ENCODE measurements around the gene METTL9.
"Not testable (repeated sequence)": the region's sequence is repeated elsewhere in the genome, so short reads cannot be mapped to it uniquely, and the experiment has no call there.

METTL9 gene

DNA sequence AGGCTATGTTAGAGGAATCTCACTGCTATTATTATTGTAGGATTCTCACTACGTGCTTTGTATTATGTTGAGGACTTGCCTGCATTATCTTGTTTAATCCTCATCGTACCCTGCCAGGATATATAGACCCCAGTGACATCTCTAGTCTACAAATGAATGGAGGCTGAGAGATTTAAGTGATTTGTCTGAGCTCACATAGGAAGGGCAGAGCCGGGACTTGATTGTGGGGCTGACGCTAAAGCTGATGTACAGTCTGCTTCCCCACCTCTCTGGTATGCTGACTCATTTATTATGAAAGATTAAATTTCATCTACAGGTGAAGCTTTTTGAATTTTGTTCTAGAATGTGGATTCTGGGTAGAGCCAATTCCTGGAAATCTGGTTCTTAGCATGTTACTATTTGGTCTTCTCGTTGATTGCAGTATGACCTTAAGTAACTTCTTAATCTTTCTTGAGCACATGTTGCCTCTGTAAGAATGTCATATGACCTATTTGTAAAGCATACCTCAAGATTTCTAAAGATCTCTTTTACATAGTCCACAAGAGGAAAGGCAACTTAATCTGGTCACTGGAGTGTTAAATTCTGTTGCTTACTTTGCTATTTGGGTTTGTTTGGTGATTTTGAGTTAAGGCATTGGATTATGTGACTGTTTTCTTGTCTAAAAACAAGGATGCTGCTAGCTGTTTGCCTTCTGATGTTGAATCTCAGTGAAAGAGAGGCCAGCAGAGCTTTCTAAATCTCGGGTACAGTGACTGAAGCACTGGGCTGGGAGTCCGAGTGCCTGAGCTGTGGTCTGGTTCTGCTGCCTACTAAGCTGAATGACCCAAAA, 12.4 kb downstream of the METTL9 start:
- no peak overlapping the region for H3K4me3 ChIP-seq (ENCODE audit: low read length)
- TF ChIP-seq ZNF274 (IDR thresholded peaks at IDR 0.05; ENCODE audit: low read depth, low read length): no peak

GRCh38 chr16:21613361-21613760, 14.0 kb downstream of the METTL9 start:
- no peak overlapping the region for H3K4me3 ChIP-seq (ENCODE audit: low read length)
- no peak for TF ChIP-seq ZNF274 (IDR thresholded peaks at IDR 0.05; ENCODE audit: low read depth, low read length)

GRCh38 chr16:21613781-21614180, 14.4 kb downstream of the METTL9 start:
- H3K4me3 ChIP-seq (ENCODE audit: low read length): no peak overlapping the region

GRCh38 chr16:21614896-21615295, 15.5 kb downstream of the METTL9 start:
- no peak for TF ChIP-seq ZNF274 (IDR thresholded peaks at IDR 0.05; ENCODE audit: low read depth, low read length)

More at GRCh38 chr16:21613781-21614180, 14.4 kb downstream of the METTL9 start:
- TF ChIP-seq ZNF274 (IDR thresholded peaks at IDR 0.05; ENCODE audit: low read depth, low read length): no peak

GRCh38 chr16:21617607-21618006, 18.2 kb downstream of the METTL9 start:
- H3K4me3 ChIP-seq (ENCODE audit: low read length): no peak overlapping the region

More at GRCh38 chr16:21614896-21615295, 15.5 kb downstream of the METTL9 start:
- no peak overlapping the region for H3K4me3 ChIP-seq (ENCODE audit: low read length)

DNA sequence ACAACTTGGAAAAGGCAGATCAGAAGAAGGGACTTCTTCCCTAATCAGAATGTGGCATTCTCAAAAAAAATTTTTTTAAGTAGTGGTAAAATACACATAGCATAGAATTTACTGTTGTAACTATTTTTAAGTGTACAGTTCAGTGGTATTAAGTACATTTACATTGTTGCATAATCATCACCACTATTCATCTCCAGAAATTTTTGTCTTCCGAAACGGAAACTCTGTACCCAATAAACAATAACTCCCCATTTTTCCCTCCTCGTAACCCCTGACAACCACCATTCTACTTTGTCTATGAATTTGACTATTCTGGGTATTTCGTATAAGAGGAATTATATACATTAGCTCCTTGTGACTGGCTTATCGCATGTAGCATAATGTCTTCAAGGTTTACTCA, 18.9 kb downstream of the METTL9 start:
- H3K4me3 ChIP-seq (ENCODE audit: low read length): no peak overlapping the region
- TF ChIP-seq ZNF274 (IDR thresholded peaks at IDR 0.05; ENCODE audit: low read depth, low read length): no peak

More at GRCh38 chr16:21617607-21618006, 18.2 kb downstream of the METTL9 start:
- TF ChIP-seq ZNF274 (IDR thresholded peaks at IDR 0.05; ENCODE audit: low read depth, low read length): no peak

DNA sequence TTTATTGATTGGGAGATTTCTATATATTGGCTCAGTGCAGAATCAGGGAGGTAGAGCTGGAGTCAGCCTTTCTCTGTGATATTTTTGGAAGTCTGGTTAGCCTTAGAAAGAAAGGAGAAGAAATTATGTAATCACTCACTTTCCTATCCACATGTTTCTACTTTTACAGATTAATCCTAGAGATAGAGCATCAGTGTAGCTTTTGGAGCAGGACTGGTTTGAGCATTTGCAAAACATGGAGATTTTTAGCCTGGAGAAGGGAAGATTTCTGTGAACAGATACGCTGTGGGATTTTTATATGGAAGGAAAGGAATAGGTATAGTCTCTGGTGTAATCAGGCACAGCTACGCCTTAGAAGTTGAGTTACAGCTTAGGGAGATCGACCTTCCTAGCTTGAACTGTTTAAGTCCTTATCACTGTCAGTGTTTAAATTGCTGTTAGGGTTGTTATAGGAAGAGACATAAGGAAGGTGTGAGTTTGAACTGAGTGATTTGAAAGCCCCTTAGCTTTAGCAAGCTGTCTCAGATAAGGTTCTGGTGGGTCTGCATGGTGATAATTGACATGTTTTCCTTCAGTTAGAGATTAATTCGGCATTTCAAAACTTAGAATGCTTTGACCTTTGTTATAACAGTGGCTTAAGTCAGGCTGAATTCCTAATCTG, 20.5 kb downstream of the METTL9 start:
- no peak overlapping the region for H3K4me3 ChIP-seq (ENCODE audit: low read length)
- TF ChIP-seq ZNF274 (IDR thresholded peaks at IDR 0.05; ENCODE audit: low read depth, low read length): no peak

GRCh38 chr16:21620592-21620991, 21.2 kb downstream of the METTL9 start:
- H3K4me3 ChIP-seq (ENCODE audit: low read length): no peak overlapping the region
- TF ChIP-seq ZNF274 (IDR thresholded peaks at IDR 0.05; ENCODE audit: low read depth, low read length): no peak

- no peak for TF ChIP-seq ZNF274 (IDR thresholded peaks at IDR 0.05; ENCODE audit: low read depth, low read length)
- H3K4me3 ChIP-seq (ENCODE audit: low read length): no peak overlapping the region
Observed at GRCh38 chr16:21622545-21622944, 23.2 kb downstream of the METTL9 start.

DNA sequence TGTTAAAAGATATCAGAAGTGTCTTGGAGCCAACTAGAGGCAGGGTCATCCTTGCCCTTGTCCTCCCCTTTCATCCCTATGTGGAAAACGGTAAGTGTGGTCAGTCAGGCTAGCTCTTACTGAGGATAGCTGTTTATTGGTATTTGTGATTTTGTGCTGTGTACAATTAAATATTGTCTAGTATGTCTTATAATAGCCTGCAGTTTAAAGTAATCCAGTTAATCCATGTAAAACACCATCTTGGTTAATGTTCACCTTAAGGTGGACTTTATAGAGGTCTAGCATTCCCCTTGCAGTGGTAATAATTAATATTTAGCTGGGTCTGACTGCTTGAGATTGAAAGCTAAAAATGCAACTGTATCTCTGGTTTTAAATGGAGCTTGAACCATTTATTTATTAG, 25.6 kb downstream of the METTL9 start:
- no peak overlapping the region for H3K4me3 ChIP-seq (ENCODE audit: low read length)
- no peak for TF ChIP-seq ZNF274 (IDR thresholded peaks at IDR 0.05; ENCODE audit: low read depth, low read length)

DNA sequence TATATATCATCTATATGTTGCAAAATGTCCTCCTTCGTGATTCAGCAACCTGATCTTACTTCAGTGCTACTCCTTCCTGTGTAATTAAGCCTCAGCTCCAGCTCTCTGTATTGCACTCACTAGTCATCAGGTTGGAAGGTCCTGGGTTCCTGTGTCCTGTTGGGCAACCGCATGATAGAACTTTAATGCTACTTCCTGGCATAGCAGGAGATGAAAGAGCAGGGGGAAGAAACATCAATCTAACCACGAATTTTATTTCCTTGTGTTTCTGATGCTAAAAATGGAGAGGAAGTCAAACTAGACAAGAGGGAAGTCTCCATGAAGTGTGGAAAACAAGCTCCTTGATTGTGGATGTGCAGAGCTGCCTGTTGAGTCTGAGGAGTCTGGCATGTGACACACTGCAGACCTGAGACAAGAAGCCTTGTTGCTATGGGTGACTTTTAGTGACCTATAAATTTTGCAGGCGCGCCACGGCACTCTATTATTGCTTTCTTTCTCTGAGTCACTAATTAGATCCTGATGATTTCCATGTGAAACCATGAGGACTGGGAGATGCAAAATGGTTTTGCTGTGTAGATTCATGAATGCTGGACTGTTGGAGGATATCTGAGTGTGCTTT, 27.4 kb downstream of the METTL9 start:
- TF ChIP-seq ZNF274 (IDR thresholded peaks at IDR 0.05; ENCODE audit: low read depth, low read length): no peak
- H3K4me3 ChIP-seq (ENCODE audit: low read length): no peak overlapping the region

- TF ChIP-seq ZNF274 (IDR thresholded peaks at IDR 0.05; ENCODE audit: low read depth, low read length): no peak
- H3K4me3 ChIP-seq (ENCODE audit: low read length): no peak overlapping the region
Observed at GRCh38 chr16:21628121-21628726, 28.8 kb downstream of the METTL9 start.

GRCh38 chr16:21628772-21629171, 29.4 kb downstream of the METTL9 start:
- no peak for TF ChIP-seq ZNF274 (IDR thresholded peaks at IDR 0.05; ENCODE audit: low read depth, low read length)
- no peak overlapping the region for H3K4me3 ChIP-seq (ENCODE audit: low read length)

- H3K4me3 ChIP-seq (ENCODE audit: low read length): not testable (repeated sequence)
Observed at GRCh38 chr16:21629616-21630539, 30.5 kb downstream of the METTL9 start.

- H3K4me3 ChIP-seq (ENCODE audit: low read length): not testable (repeated sequence)
Observed at GRCh38 chr16:21630866-21631265, 31.5 kb downstream of the METTL9 start.

DNA sequence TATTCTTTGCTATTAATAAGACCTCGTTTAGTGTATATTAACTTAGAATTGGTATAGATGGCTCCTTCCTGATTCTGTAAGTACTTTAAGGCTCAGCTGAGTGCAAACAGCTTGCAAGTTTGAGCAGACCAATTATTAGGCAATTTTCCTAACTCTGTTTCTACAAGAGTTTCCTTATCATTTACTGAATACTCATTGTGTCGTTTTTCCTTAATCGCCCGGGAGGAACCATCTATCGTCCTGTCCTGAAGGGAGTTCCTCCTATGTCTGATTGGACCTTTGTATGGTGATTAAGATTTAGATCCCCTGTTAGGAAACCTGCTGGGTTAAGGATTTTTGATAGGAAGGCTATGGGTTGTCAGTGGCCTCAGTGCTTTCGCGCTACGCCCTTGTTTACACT, 32.0 kb downstream of the METTL9 start:
- not testable (repeated sequence) for H3K4me3 ChIP-seq (ENCODE audit: low read length)

GRCh38 chr16:21631951-21632575, 32.7 kb downstream of the METTL9 start:
- H3K4me3 ChIP-seq (ENCODE audit: low read length): not testable (repeated sequence)
